H9 (cell line): Measurements from ENCODE around the gene KCTD12. TPM values are rescaled to one million over a fixed set of nuclear protein-coding genes. Genes with fewer than 3 reads are reported as not detected.

Experiments
- DNase-seq: peaks from one replicate; pipeline ENCODE4 v3.0.0-alpha.2; 2017
- H2AFZ ChIP-seq: one replicate; pipeline ENCODE4 v1.6.1; 2013; ENCODE audit warnings: mild to moderate bottlenecking, low read length, control low read depth, moderate library complexity
- H2AK5ac ChIP-seq: 2 replicates; pipeline ENCODE4 v1.6.1; 2013; ENCODE audit warnings: low read length, control low read depth, mixed read lengths; ENCODE audit not compliant: insufficient read length
- H2BK120ac ChIP-seq: one replicate; pipeline ENCODE4 v1.6.1; 2013; ENCODE audit warnings: low read depth, mild to moderate bottlenecking, low read length, control low read depth, inconsistent platforms; ENCODE audit not compliant: poor library complexity, severe bottlenecking
- H2BK12ac ChIP-seq: 2 replicates; pipeline ENCODE4 v1.6.1; 2013; ENCODE audit warnings: low read length, control low read depth, mixed read lengths, low read depth; ENCODE audit not compliant: insufficient read length
- H2BK15ac ChIP-seq: 2 replicates; pipeline ENCODE4 v1.6.1; 2013; ENCODE audit warnings: low read depth, low read length, control low read depth
- H2BK20ac ChIP-seq: one replicate; pipeline ENCODE4 v1.6.1; 2013; ENCODE audit warnings: low read depth, mild to moderate bottlenecking, low read length, control low read depth, inconsistent platforms; ENCODE audit not compliant: poor library complexity, severe bottlenecking
- H2BK5ac ChIP-seq: 2 replicates; pipeline ENCODE4 v1.6.1; 2013; ENCODE audit warnings: low read length, control low read depth, mixed read lengths; ENCODE audit not compliant: insufficient read length
- H3K14ac ChIP-seq: 2 replicates; pipeline ENCODE4 v1.6.1; 2013; ENCODE audit warnings: low read length, control low read depth; ENCODE audit not compliant: insufficient read depth
- H3K18ac ChIP-seq: 2 replicates; pipeline ENCODE4 v1.6.1; 2013; ENCODE audit warnings: low read depth, mild to moderate bottlenecking, mixed read lengths, low read length, control low read depth; ENCODE audit not compliant: insufficient read length
- H3K23ac ChIP-seq: 2 replicates; pipeline ENCODE4 v1.6.1; 2013; ENCODE audit warnings: low read length, control low read depth, mixed read lengths, low read depth; ENCODE audit not compliant: insufficient read length
- H3K23me2 ChIP-seq: 2 replicates; pipeline ENCODE4 v1.6.1; 2013; ENCODE audit warnings: low read depth, mild to moderate bottlenecking, mixed read lengths, low read length, control low read depth; ENCODE audit not compliant: insufficient read length, poor library complexity, severe bottlenecking
- H3K27ac ChIP-seq: 2 replicates; pipeline ENCODE4 v1.5.1; 2013; ENCODE audit warnings: low read length, control low read depth, mixed read lengths, low read depth; ENCODE audit not compliant: insufficient read length
- H3K27me3 ChIP-seq: 2 replicates; pipeline ENCODE4 v1.6.1; 2013; ENCODE audit warnings: low read length, control low read depth, inconsistent platforms; ENCODE audit not compliant: insufficient read depth
- H3K4ac ChIP-seq: 2 replicates; pipeline ENCODE4 v1.6.1; 2013; ENCODE audit warnings: low read depth, mild to moderate bottlenecking, control low read depth, inconsistent platforms, low read length, moderate library complexity
- H3K4me1 ChIP-seq: 2 replicates; pipeline ENCODE4 v1.6.1; 2013; ENCODE audit warnings: low read length, control low read depth, inconsistent platforms; ENCODE audit not compliant: insufficient read depth
- H3K4me2 ChIP-seq: 2 replicates; pipeline ENCODE4 v1.6.1; 2013; ENCODE audit warnings: low read length, control low read depth, mixed read lengths; ENCODE audit not compliant: insufficient read length, insufficient read depth
- H3K56ac ChIP-seq: 2 replicates; pipeline ENCODE4 v1.6.1; 2013; ENCODE audit warnings: low read depth, mild to moderate bottlenecking, mixed read lengths, low read length, control low read depth; ENCODE audit not compliant: insufficient read length
- H3K79me1 ChIP-seq: 2 replicates; pipeline ENCODE4 v1.6.1; 2013; ENCODE audit warnings: low read depth, mild to moderate bottlenecking, moderate library complexity, low read length, control low read depth, inconsistent platforms; ENCODE audit not compliant: insufficient read depth, poor library complexity, severe bottlenecking
- H3K79me2 ChIP-seq: 2 replicates; pipeline ENCODE4 v1.6.1; 2013; ENCODE audit warnings: low read length, control low read depth, inconsistent platforms; ENCODE audit not compliant: insufficient read depth
- H3K9ac ChIP-seq: 2 replicates; pipeline ENCODE4 v1.6.1; 2013; ENCODE audit warnings: low read length, control low read depth, mixed read lengths; ENCODE audit not compliant: insufficient read length; ENCODE audit errors: extremely low read depth
- H3K9me3 ChIP-seq: one replicate; pipeline ENCODE4 v1.6.1; 2013; ENCODE audit warnings: low read depth, low read length, inconsistent platforms; ENCODE audit not compliant: control insufficient read depth
- H3T11ph ChIP-seq: one replicate; pipeline ENCODE4 v1.6.1; 2013; ENCODE audit warnings: mild to moderate bottlenecking, low read length, control low read depth, inconsistent platforms
- H4K20me1 ChIP-seq: one replicate; pipeline ENCODE4 v1.6.1; 2013; ENCODE audit not compliant: control insufficient read depth, insufficient read length, insufficient read depth
- H4K5ac ChIP-seq: 2 replicates; pipeline ENCODE4 v1.6.1; 2013; ENCODE audit warnings: low read depth, mild to moderate bottlenecking, mixed read lengths, low read length, control low read depth; ENCODE audit not compliant: insufficient read length
- H4K8ac ChIP-seq: replicated peaks from 2 replicates; pipeline ENCODE4 v1.6.1; 2013; ENCODE audit warnings: low read length, control low read depth, mixed read lengths, low read depth; ENCODE audit not compliant: insufficient read length
- H4K91ac ChIP-seq: 2 replicates; pipeline ENCODE4 v1.6.1; 2013; ENCODE audit warnings: low read depth, mild to moderate bottlenecking, moderate library complexity, mixed read lengths, low read length, control low read depth; ENCODE audit not compliant: insufficient read length
- H3K27ac Mint-ChIP-seq, 3 experiments: 2 replicates in 2 of 3; 3 replicates in 1 of 3; pipeline ENCODE4 v1.8.0; 2020 to 2021; ENCODE audit warnings: mixed read lengths in 3 of 3, mild to moderate bottlenecking in 1 of 3, moderate library complexity in 1 of 3
- H3K27me3 Mint-ChIP-seq: 2 replicates; pipeline ENCODE4 v1.8.0; 2021; ENCODE audit warnings: low read depth, mild to moderate bottlenecking, moderate library complexity, mixed read lengths
- H3K36me3 Mint-ChIP-seq, 3 experiments: 2 replicates in 2 of 3; 3 replicates in 1 of 3; pipeline ENCODE4 v1.8.0; 2020 to 2021; ENCODE audit warnings: low read depth in 3 of 3, mixed read lengths in 3 of 3; ENCODE audit not compliant: insufficient read depth in 1 of 3
- H3K4me1 Mint-ChIP-seq, 2 experiments: 2 replicates each; pipeline ENCODE4 v1.8.0; 2020; ENCODE audit warnings: mixed read lengths in 2 of 2
- H3K4me3 Mint-ChIP-seq, 2 experiments: 2 replicates in 1 of 2; 3 replicates in 1 of 2; pipeline ENCODE4 v1.8.0; 2020 to 2021; ENCODE audit warnings: mild to moderate bottlenecking in 2 of 2, mixed read lengths in 2 of 2, moderate library complexity in 1 of 2
- H3K9me3 Mint-ChIP-seq, 2 experiments: 2 replicates in 1 of 2; 3 replicates in 1 of 2; pipeline ENCODE4 v1.8.0; 2020; ENCODE audit warnings: mild to moderate bottlenecking in 2 of 2, mixed read lengths in 2 of 2, moderate library complexity in 1 of 2
- WGBS: extraction: QIAGEN DNeasy Blood & Tissue Kit; methylation state at CpG from one replicate; pipeline ENCODE4 v1.1.7; 2013; ENCODE audit warnings: missing lambda C conversion rate, low lambda C conversion rate, mixed read lengths; ENCODE audit not compliant: insufficient read length; ENCODE audit errors: extremely low coverage; 5-methylcytosine and 5-hydroxymethylcytosine counted together
- total RNA-seq: library from RNA; stranded (reverse); gene quantifications from 2 replicates; pipeline ENCODE4 v1.2.1, GENCODE V29; 2021
- TF ChIP-seq, protein P1 (sequence below): fragments of 200-600 bp; sonication (generic); conservative IDR thresholded peaks from 3 replicates; pipeline ENCODE4 v1.8.0; 2021; ENCODE audit warnings: antibody characterized with exemption, mild to moderate bottlenecking

Gene KCTD12
- total RNA-seq, 1 experiment from 2014 or later = 3.4 TPM

GRCh38 chr13:76929851-76930374 is 43.7 kb upstream of the KCTD12 start:
- H3T11ph ChIP-seq = no peak overlapping the region
- Mint-ChIP-seq H3K27ac (peak overlapping the region in 1 of 3 experiments; percentile 71; a peak in 1 of 7 replicates), H3K4me3 (no peak overlapping the region), H3K4me1 (peaks cover 3 to 5% of the 10 kb centered on the region in 2 experiments; a peak in 2 of 4 replicates), H3K36me3 (no peaks in the 10 kb centered on the region; a peak in 1 of 7 replicates), H3K9me3 (no peaks in the 10 kb centered on the region; a peak in 1 of 5 replicates), H3K27me3 (peaks cover 2% of the 10 kb centered on the region; the same call in 1 of the 2 replicates)
- no peaks in the 10 kb centered on the region for H3K79me1 ChIP-seq
- H4K20me1 ChIP-seq = no peaks in the 10 kb centered on the region
- DNase-seq = no peak
- WGBS = no CpG with 5 or more reads among the region's 2 CpGs
- no peaks in the 10 kb centered on the region for H3K27me3 ChIP-seq
- H3K9me3 ChIP-seq = no peaks in the 10 kb centered on the region
- TF ChIP-seq, protein P1, sequence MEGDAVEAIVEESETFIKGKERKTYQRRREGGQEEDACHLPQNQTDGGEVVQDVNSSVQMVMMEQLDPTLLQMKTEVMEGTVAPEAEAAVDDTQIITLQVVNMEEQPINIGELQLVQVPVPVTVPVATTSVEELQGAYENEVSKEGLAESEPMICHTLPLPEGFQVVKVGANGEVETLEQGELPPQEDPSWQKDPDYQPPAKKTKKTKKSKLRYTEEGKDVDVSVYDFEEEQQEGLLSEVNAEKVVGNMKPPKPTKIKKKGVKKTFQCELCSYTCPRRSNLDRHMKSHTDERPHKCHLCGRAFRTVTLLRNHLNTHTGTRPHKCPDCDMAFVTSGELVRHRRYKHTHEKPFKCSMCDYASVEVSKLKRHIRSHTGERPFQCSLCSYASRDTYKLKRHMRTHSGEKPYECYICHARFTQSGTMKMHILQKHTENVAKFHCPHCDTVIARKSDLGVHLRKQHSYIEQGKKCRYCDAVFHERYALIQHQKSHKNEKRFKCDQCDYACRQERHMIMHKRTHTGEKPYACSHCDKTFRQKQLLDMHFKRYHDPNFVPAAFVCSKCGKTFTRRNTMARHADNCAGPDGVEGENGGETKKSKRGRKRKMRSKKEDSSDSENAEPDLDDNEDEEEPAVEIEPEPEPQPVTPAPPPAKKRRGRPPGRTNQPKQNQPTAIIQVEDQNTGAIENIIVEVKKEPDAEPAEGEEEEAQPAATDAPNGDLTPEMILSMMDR = no peak
- no peak overlapping the region for H3K9ac ChIP-seq
- H4K8ac ChIP-seq = no peak overlapping the region
- H3K56ac ChIP-seq = no peak overlapping the region
- H2BK12ac ChIP-seq = no peak overlapping the region
- H3K4me1 ChIP-seq = no peaks in the 10 kb centered on the region
- no peak overlapping the region for H2BK15ac ChIP-seq
- no peak overlapping the region for H4K5ac ChIP-seq
- no peak overlapping the region for H3K23ac ChIP-seq
- no peak overlapping the region for H2AFZ ChIP-seq
- H3K4ac ChIP-seq = no peak overlapping the region
- no peak overlapping the region for H2BK20ac ChIP-seq
- no peak overlapping the region for H3K18ac ChIP-seq
- H3K23me2 ChIP-seq = no peaks in the 10 kb centered on the region
- H2BK5ac ChIP-seq = no peak overlapping the region
- H3K4me2 ChIP-seq = no peak overlapping the region
- no peak overlapping the region for H3K27ac ChIP-seq
- H2BK120ac ChIP-seq = no peak overlapping the region
- H3K79me2 ChIP-seq = no peaks in the 10 kb centered on the region
- no peak overlapping the region for H3K14ac ChIP-seq
- H4K91ac ChIP-seq = no peak overlapping the region
- H2AK5ac ChIP-seq = no peak overlapping the region
